Body of pancreas (tissue), 4 donors: Measurements from ENCODE around the gene RHBDF1. TPM values are rescaled to one million over a fixed set of nuclear protein-coding genes. Genes with fewer than 3 reads are reported as not detected.
"Not testable (repeated sequence)": the region's sequence is repeated elsewhere in the genome, so short reads cannot be mapped to it uniquely, and the experiment has no call there.

Source experiments
- ATAC-seq: fragments of 150-250 bp; one replicate; pipeline ENCODE4 v1.9.1; 2016
- DNase-seq, 4 donors: peaks; one replicate each; pipeline ENCODE4 v3.0.0-alpha.2; 2019
- H3K27ac ChIP-seq, 4 donors: fragments of 200-600 bp; sonication (generic); 1 replicate in 3 of 4; 2 replicates in 1 of 4; pipeline versions ENCODE4 v1.5.1 to v1.6.1; 2016 to 2019; ENCODE audit warnings: mild to moderate bottlenecking in 1 of 4, mixed read lengths in 1 of 4, moderate library complexity in 1 of 4
- H3K27me3 ChIP-seq, 2 donors: fragments of 200-600 bp; sonication (generic); one replicate each; pipeline ENCODE4 v1.6.0; 2016; ENCODE audit warnings: mild to moderate bottlenecking in 1 of 2
- H3K36me3 ChIP-seq, 2 donors: fragments of 200-600 bp; sonication (generic); replicated peaks in 1 of 2; 2 replicates each; pipeline ENCODE4 v1.5.1; 2016; ENCODE audit warnings: low read depth in 2 of 2; ENCODE audit not compliant: insufficient read depth in 1 of 2
- H3K4me1 ChIP-seq: fragments of 200-600 bp; sonication (generic); one replicate; pipeline ENCODE4 v1.6.0; 2016
- H3K4me3 ChIP-seq, 2 donors: fragments of 200-600 bp; sonication (generic); 1 replicate in 1 of 2; 2 replicates in 1 of 2; pipeline ENCODE4 v1.5.1; 2016 to 2019
- H3K9me3 ChIP-seq, 3 donors: fragments of 200-600 bp; sonication (generic); 1 replicate in 2 of 3; 2 replicates in 1 of 3; pipeline ENCODE4 v1.5.1; 2016
- POLR2A ChIP-seq, 3 donors: fragments of 450-650 bp; IDR thresholded peaks; one replicate each; pipeline ENCODE4 v1.6.1; 2016; ENCODE audit warnings: antibody characterized with exemption in 3 of 3, mild to moderate bottlenecking in 2 of 3
- WGBS, 2 donors: methylation state at CpG; one replicate each; pipeline ENCODE4 v1.1.5; 2017; 5-methylcytosine and 5-hydroxymethylcytosine counted together
- intact Hi-C: fragments of 100-400 bp; cut with DNase I; formaldehyde crosslinking; loops from one replicate; pipeline ENCODE4 v1.15.1; 2023
- total RNA-seq, 2 donors: library from RNA; depleted of rRNA; stranded (reverse); fragments of >200 nt; gene quantifications; one replicate each; pipeline ENCODE4 v1.1.0, GENCODE V29; 2016
- TF ChIP-seq, protein P1 (sequence below), 7 experiments: fragments of 450-650 bp in 4 of 7; fragments of 200-600 bp in 3 of 7; sonication (generic) in 3 of 7; IDR thresholded peaks; one replicate each; pipeline ENCODE4 v1.5.1; 2016 to 2019; ENCODE audit warnings: antibody characterized with exemption in 7 of 7

Gene RHBDF1
- total RNA-seq, 2 donors from 2014 or later = 16.3 to 27.7 TPM

DNA sequence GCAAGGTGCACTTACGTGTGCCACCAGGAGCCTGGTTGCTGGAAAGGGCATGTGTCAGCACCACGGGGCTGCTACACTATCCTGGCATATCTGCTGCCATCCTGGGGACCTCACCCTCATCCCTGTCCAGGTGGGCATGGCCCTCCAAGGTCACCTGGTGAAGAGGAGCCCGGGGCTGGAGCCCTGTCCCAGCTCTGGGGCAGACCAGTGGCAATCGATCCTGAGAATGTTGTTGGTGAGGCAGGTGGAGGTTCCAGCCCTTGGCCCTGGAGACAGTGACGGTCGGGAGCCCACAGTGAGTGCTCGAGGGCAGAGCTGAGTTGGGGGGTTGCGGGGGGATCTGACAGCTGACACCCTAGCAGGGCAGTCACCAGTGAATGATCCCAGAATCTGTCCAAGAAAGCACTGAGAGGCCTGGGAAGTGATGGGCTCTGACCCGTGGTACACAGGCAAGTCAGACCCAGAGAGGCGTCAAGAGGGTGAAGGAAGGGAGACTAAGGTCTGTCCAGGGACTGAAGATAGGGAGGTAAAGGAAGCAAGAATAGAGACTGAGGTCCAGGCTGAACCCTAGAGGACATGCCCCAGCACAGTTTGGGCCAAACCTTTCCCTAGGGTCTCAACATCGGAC lies 36.6 kb downstream of the RHBDF1 start:
- 77% methylated on average over 9 to 11 of the region's 11 CpGs for WGBS, 2 donors
- Histone ChIP-seq H3K27ac (no peak overlapping the region), H3K4me1 (no peaks in the 10 kb centered on the region), H3K27me3 (no peaks in the 10 kb centered on the region), H3K36me3 (no peaks in the 10 kb centered on the region), H3K9me3 (no peaks in the 10 kb centered on the region), H3K4me3 (no peak overlapping the region)
- peak in 1 of 4 donors; percentile 8 for DNase-seq
- no peak for ATAC-seq
- TF ChIP-seq, protein P1, sequence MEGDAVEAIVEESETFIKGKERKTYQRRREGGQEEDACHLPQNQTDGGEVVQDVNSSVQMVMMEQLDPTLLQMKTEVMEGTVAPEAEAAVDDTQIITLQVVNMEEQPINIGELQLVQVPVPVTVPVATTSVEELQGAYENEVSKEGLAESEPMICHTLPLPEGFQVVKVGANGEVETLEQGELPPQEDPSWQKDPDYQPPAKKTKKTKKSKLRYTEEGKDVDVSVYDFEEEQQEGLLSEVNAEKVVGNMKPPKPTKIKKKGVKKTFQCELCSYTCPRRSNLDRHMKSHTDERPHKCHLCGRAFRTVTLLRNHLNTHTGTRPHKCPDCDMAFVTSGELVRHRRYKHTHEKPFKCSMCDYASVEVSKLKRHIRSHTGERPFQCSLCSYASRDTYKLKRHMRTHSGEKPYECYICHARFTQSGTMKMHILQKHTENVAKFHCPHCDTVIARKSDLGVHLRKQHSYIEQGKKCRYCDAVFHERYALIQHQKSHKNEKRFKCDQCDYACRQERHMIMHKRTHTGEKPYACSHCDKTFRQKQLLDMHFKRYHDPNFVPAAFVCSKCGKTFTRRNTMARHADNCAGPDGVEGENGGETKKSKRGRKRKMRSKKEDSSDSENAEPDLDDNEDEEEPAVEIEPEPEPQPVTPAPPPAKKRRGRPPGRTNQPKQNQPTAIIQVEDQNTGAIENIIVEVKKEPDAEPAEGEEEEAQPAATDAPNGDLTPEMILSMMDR (IDR thresholded peaks at IDR 0.05) = no peak
- no peak for TF ChIP-seq POLR2A (IDR thresholded peaks at IDR 0.05)
- intact Hi-C loops = no loop called here

DNA sequence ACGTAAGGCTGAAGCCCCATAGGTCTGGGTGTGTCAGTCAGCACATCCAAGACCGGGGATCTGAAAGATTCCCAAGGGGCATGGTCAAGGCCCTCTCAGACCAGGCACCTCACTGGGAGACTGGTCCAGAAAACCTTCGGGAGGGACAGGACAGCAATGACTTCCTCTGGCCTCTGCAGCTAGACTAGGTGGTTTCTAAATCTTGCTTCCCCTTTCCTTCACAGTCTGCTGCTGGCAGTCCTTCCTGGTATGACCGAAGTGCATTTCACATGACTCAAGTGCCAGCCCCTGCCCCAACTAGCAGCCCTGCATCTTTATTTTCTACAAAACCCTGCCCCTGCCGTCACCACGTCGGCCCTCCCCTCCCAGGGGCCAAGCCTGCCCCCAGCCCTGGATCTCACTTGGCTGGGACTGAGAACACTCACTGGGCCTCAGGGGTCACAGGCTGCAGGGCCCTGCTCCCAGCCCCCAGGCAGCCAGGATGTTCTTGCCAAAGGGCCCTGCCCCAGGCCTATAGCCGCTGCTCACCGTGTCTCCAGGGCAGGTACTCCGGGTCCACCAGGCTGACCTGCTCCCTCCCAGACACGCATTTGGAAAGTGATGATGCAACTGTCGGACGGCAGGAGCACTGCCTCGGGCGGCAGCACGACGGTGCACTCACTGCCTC lies 37.3 kb downstream of the RHBDF1 start:
- H3K36me3 ChIP-seq = no peaks in the 10 kb centered on the region
- no peak overlapping the region for H3K27ac ChIP-seq
- no peaks in the 10 kb centered on the region for H3K27me3 ChIP-seq
- peak in 2 of 4 donors; percentile 8 to 29 for DNase-seq
- TF ChIP-seq, protein P1 (IDR thresholded peaks at IDR 0.05) = no peak
- no peak for TF ChIP-seq POLR2A (IDR thresholded peaks at IDR 0.05)
- no peaks in the 10 kb centered on the region for H3K9me3 ChIP-seq
- intact Hi-C loops = no loop called here
- no peak overlapping the region for H3K4me3 ChIP-seq
- 71 to 72% methylated on average over 8 to 17 of the region's 17 CpGs for WGBS, 2 donors
- no peaks in the 10 kb centered on the region for H3K4me1 ChIP-seq
- ATAC-seq = no peak

DNA sequence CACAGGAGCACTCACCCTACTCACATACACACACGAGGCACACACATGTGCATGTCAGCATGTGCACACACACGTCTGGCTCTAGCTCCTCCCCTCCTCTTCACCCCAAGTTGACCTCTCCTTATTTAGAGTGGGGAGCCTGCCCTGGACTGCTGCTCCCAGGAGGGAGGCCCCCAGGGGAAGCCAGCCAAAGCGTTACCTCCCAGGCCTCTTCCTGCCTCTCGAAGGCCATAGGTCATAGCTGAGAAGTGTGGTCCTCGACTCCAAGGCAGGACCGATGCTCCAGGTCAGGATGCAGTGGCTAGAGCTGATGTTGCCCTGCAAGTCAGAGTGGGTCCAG lies 37.8 kb downstream of the RHBDF1 start:
- DNase-seq (peak in 1 of 4 donors; percentile 7), ATAC-seq (no peak)
- intact Hi-C loops = no loop called here
- Histone ChIP-seq H3K9me3 (no peaks in the 10 kb centered on the region), H3K27ac (no peak overlapping the region), H3K27me3 (no peaks in the 10 kb centered on the region), H3K36me3 (no peaks in the 10 kb centered on the region), H3K4me1 (no peaks in the 10 kb centered on the region), H3K4me3 (no peak overlapping the region)
- no peak for TF ChIP-seq POLR2A (IDR thresholded peaks at IDR 0.05)
- TF ChIP-seq, protein P1 (IDR thresholded peaks at IDR 0.05) = no peak
- WGBS, 2 donors = 62 to 74% methylated on average over 6 of the region's 6 CpGs

DNA sequence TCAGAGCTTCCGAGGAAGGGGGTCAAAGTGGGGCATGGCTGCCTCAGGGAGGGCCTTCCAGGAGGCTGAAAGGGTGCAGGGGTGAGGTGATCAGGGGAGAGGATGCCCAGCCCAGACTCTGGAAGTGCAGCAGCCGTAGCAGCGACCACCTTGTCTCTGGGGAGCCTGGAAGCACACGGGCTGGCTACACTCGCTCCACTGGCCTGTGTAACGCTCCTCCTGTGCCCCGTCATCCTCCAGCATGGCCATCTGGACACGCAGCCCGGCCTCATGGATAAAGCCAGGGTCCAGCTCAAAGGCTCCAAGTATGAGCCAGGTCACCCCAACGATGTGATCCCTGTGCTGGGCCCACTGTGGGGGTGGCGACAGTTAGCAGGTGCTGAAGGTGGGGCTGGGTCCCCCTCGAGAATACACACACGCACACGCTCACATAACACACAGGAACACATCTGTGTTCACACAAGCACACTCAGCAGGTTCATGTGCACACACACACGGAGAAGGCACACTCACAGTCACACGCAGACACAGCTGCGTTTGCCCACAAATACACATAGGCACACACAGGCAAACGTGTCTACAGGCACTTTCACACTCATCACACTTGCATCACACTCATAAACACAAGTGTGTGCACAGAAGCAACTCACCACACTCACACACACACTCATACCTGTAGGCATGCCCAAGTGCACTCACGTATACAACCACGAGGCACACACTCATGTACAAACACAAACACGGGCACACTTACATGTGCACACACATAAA lies 38.4 kb downstream of the RHBDF1 start:
- ATAC-seq = no peak
- TF ChIP-seq, protein P1 (IDR thresholded peaks at IDR 0.05) = no peak
- TF ChIP-seq POLR2A (IDR thresholded peaks at IDR 0.05) = no peak
- intact Hi-C loops = no loop called here
- H3K27me3 ChIP-seq = no peaks in the 10 kb centered on the region
- H3K9me3 ChIP-seq = no peaks in the 10 kb centered on the region
- no peaks in the 10 kb centered on the region for H3K4me1 ChIP-seq
- no peaks in the 10 kb centered on the region for H3K36me3 ChIP-seq
- H3K4me3 ChIP-seq = no peak overlapping the region
- WGBS, 2 donors = 83 to 90% methylated on average over 15 to 21 of the region's 21 CpGs
- H3K27ac ChIP-seq = no peak overlapping the region
- DNase-seq = peak in 1 of 4 donors; percentile 6

GRCh38 chr16:33154-33876 lies 39.1 kb downstream of the RHBDF1 start:
- H3K9me3 ChIP-seq, H3K4me3 ChIP-seq, ATAC-seq, H3K27me3 ChIP-seq, intact Hi-C loops, H3K27ac ChIP-seq, H3K36me3 ChIP-seq, H3K4me1 ChIP-seq: not testable (repeated sequence)
- DNase-seq = peak in 1 of 4 donors; percentile 1
- WGBS, 2 donors = 73% methylated on average over 4 of the region's 8 CpGs; no CpG with 5 or more reads in 1 of the 2 donors

DNA sequence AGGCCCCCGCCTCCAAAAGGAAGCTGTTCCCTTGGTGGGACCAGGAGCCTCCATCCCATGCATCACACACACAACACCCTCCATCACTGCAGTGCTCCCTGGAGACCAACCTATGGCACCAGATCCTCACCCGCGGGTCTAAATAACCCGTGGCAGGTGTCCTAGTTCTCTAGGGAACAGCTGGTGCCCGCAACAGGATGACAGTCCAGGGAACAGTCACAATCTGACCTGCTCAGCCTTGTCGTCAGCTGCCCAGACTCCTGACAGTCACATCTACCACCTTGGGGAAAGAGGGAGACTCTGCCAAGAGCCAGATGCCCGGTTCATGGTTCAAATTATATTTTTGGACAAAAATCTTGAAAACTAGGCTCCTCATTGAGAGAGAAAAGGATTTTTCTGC lies 41.8 kb downstream of the RHBDF1 start:
- H3K36me3 ChIP-seq, H3K9me3 ChIP-seq, H3K27ac ChIP-seq, H3K4me1 ChIP-seq, intact Hi-C loops, ATAC-seq, H3K4me3 ChIP-seq, H3K27me3 ChIP-seq: not testable (repeated sequence)
- 43% methylated on average over 1 of the region's 7 CpGs; no CpG with 5 or more reads in 1 of the 2 donors for WGBS, 2 donors
- peak in 1 of 4 donors; percentile 3 for DNase-seq

DNA sequence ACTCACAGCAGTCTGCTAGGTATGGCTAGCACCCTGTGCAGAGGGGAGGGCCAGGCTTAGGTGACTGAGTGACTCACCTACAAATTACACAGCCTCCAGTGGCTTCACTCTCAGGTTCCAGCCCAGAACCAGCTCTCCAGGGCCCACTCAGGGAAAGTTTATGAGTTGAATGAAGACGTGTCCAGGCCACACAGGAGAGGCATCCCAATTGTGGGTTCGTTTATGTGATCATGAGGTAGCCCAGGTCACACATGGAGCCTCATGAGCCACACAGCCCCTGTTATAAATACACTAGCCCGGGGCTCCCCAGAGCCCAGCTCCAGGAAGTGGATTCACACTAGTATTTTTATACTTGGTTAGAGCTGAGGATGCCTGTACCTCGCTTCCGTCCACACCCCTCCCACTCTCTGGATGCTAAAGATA lies 46.5 kb downstream of the RHBDF1 start:
- 37 to 62% methylated on average over 2 of the region's 5 CpGs for WGBS, 2 donors
- ATAC-seq, H3K4me3 ChIP-seq, H3K4me1 ChIP-seq, H3K27ac ChIP-seq, intact Hi-C loops, H3K27me3 ChIP-seq, H3K36me3 ChIP-seq, H3K9me3 ChIP-seq: not testable (repeated sequence)
- DNase-seq = peak in 1 of 4 donors; percentile 0
